Fibroblast of mammary gland (primary cell): ENCODE results near the gene CYTIP.

Experiments used
- DNase-seq: peaks from one replicate; pipeline ENCODE4 v3.0.0-alpha.2; 2010; ENCODE audit warnings: low read depth
- H3K4me3 ChIP-seq: 2 replicates; pipeline ENCODE4 v1.5.1; 2011; ENCODE audit warnings: low read depth, mild to moderate bottlenecking, low read length, moderate library complexity; ENCODE audit not compliant: control insufficient read depth
- TF ChIP-seq, protein P1 (sequence below): conservative IDR thresholded peaks from 2 replicates; pipeline ENCODE4 v1.5.1; 2011; ENCODE audit warnings: low read depth, low read length, inconsistent platforms; ENCODE audit not compliant: control insufficient read depth, insufficient read depth

The CYTIP gene

DNA sequence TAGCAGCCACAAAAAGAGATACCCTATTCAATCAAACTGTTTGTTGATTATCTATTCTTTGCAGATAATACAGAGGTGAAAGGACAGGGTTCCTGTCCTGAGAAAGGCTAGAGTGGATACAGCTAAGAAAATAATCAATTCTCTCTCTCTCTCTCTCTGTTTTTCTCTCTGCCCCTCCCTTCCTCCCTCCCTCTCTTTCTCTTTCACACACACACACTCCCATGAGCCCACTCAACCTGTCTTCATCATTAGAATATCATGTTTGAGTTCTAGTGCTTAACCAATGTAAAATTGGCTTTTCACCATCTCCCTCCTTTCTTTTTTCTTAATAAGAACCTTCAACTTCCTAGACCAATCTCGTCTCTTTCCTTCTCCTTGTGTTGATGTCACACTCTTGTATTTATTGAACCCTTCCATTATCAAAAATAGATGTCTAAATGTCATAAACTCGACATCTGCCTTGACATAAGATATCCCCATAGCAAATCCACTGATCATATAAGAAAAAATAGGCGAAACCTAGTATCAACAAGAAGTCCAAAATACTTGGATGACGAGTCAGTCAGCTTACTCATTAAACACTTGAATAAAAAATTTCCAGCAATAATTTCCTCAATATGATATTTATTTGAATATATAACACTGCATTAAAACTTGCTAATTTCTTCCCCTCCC, 42.8 kb upstream of the CYTIP start:
- TF ChIP-seq, protein P1, sequence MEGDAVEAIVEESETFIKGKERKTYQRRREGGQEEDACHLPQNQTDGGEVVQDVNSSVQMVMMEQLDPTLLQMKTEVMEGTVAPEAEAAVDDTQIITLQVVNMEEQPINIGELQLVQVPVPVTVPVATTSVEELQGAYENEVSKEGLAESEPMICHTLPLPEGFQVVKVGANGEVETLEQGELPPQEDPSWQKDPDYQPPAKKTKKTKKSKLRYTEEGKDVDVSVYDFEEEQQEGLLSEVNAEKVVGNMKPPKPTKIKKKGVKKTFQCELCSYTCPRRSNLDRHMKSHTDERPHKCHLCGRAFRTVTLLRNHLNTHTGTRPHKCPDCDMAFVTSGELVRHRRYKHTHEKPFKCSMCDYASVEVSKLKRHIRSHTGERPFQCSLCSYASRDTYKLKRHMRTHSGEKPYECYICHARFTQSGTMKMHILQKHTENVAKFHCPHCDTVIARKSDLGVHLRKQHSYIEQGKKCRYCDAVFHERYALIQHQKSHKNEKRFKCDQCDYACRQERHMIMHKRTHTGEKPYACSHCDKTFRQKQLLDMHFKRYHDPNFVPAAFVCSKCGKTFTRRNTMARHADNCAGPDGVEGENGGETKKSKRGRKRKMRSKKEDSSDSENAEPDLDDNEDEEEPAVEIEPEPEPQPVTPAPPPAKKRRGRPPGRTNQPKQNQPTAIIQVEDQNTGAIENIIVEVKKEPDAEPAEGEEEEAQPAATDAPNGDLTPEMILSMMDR = no peak
- H3K4me3 ChIP-seq = no peak overlapping the region
- DNase-seq = peak; percentile 52

DNA sequence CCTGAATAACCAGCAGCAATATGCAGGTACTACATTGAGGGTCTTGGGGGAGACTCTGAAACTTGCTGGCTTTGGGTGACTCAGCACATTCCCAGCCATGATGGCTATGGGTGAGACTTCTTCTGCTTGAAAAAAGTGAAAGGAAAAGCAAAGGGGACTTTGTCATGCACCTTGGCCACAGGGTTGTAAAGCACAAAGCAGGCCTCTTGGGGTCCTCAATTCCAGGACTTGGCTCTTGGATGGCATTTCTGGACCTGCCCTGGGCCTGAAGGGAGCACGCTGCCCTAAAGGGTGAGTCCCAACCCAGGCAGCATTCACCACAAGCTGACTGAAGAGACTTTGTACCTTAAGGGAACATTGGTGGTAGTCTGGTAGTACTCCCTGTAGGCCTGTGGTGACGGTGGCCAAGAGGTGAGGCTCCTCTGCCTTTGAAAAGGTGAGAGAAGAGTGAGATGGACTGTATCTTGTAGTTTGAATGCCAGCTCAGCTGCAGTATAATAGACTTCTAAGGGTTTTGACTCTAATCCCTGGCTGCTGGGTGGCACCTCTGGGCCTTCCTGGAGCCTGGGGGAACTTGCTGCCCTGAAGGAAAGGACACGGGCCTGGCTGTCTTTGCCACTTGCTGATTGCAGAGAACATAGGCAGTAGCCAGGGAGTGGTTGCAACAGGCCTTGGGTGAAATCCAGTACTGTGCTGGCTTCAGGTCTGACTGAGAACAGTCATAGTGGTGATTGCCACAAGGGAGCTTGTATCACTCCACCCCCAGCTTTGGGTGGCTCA, 36.5 kb upstream of the CYTIP start:
- TF ChIP-seq, protein P1 = no peak
- no peak overlapping the region for H3K4me3 ChIP-seq
- DNase-seq = peak; percentile 83

DNA sequence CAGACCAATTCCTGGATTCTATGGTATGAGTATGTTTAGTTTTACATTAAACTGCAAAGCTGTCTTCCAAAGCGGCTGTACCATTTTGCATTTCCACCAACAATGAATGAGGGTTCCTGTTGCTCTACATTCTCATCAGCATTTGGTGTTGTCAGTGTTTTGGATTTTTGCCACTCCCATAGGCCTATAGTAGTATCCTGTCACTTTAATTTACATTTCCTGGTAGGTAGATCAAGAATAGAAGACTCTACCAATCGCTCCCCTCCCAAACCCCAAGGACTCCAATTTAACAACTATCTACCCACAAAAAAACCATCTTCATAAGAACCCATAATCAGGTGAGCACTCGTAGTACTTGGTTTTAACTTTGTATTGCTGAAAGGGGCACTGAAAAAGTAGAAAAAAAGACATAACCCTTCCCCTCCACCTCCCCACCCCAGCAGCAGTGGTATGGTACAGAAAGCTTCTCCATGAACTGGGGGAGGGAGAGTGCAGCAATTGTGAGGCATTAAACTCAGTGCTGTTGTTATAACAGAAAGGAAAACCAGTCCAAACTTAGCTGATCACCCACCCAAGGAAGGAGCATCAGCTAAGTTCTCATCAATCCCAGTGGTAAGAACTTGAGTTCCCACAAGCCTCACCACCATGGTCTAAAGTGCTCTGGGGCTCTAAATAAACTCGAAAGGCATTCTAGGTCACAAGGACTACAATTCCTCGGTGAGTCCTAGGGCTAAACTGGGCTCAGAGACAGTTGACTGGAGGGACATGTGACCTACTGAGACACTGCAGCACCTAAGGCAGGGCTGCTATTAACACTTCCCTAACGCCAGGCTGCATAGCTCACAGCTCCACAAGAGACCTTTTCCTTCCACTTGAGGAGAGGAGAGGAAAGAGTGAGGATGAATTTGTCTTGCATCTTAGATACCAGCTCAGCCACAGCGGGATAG, 35.5 kb upstream of the CYTIP start:
- no peak overlapping the region for H3K4me3 ChIP-seq
- DNase-seq = no peak
- TF ChIP-seq, protein P1 = no peak

DNA sequence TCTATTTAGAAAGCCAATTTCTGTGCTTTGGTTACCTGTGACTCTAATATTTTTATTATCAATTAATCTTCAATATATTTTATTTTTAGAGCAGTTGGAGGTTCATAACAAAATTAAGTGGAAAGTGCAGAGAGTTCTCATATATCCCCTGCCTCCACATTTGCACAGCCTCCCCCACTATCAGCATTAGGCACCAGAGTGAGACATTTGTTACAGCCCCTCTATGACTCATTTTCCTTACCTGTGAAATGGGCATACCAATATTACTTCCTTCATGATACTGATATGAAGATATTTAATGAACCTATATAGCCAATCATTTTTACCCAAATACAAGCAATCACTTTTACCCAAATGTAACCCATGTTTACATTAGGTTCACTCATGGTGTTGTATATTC, 34.0 kb upstream of the CYTIP start:
- no peak overlapping the region for H3K4me3 ChIP-seq
- TF ChIP-seq, protein P1 = no peak
- no peak for DNase-seq

DNA sequence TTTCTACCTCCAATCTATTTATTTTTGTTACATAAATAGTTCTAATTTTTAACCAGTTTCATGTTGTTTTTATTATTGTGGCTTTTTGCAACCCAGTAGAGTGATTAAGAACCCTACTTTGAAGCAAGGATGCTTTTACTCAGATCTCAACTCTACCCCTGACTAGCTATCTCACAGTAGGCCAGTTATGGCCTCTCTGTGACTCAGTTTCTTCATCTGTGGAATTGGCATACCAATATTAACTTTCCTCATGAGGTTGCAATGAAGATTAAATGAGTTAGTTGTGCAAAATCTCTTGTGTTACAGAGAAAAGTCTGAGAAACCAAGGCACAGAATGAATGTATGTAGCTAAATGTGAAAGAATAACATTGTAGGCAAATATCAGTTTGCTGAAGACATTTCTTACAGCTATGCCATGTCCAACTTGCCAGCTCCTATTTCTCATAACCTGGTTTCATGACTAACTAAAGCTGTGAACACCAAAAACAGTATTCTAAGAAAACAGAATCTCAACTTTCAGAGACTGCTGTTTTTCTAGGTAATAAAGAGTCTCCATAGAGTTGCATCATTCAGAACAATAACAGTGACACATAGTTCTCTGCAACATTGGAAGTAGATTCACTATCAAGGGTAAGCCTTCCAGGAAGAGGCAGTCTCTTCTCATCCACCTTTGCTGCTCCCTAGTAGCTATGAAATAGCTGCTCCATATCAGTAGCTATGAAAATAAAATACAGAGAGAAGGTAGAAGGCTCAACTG, 33.2 kb upstream of the CYTIP start:
- TF ChIP-seq, protein P1 = no peak
- H3K4me3 ChIP-seq = no peak overlapping the region
- peak; percentile 45 for DNase-seq
